A673 (cell line): Measurements from ENCODE around the gene RASGRP2. TPM values are rescaled to one million over a fixed set of nuclear protein-coding genes. Genes with fewer than 3 reads are reported as not detected.

ENCODE experiments used
- BruUV-seq: library from RNA; stranded (reverse); fragments of 400-500 nt; replicated peaks from 2 replicates; lab custom pipeline; 2021; lab: Mats Ljungman, UMichigan
- CTCF ChIA-PET: fragments of 300-600 bp; sonication (Branson Sonifier 250); formaldehyde crosslinking; loops from one replicate; lab custom pipeline; 2022; ENCODE audit warnings: antibody characterized with exemption; lab: Charles Lee
- POLR2A ChIA-PET: fragments of 300-600 bp; sonication (Branson Sonifier 250); formaldehyde crosslinking; loops from one replicate; lab custom pipeline; 2022; ENCODE audit warnings: antibody characterized with exemption; ENCODE audit not compliant: low non-redundant PET; lab: Charles Lee
- DNase-seq: peaks from one replicate; pipeline ENCODE4 v3.0.0-alpha.2; 2015; ENCODE audit warnings: low spot score
- H3K27ac ChIP-seq: fragments of 200-600 bp; sonication (generic); 2 replicates; pipeline ENCODE4 v1.5.1; 2016; ENCODE audit warnings: mixed run types, low read depth, mild to moderate bottlenecking, mixed read lengths, antibody characterized with exemption, low read length; ENCODE audit not compliant: poor library complexity, severe bottlenecking
- H3K27me3 ChIP-seq: fragments of 200-600 bp; sonication (generic); replicated peaks from 2 replicates; pipeline ENCODE4 v1.6.1; 2017; ENCODE audit warnings: mixed run types, low read depth, mild to moderate bottlenecking, mixed read lengths, antibody characterized with exemption, low read length; ENCODE audit not compliant: insufficient read depth, poor library complexity
- H3K36me3 ChIP-seq: fragments of 200-600 bp; sonication (generic); 2 replicates; pipeline ENCODE4 v1.6.1; 2016; ENCODE audit warnings: mixed run types, mild to moderate bottlenecking, mixed read lengths, antibody characterized with exemption, low read length; ENCODE audit not compliant: insufficient read depth, poor library complexity, severe bottlenecking
- H3K4me1 ChIP-seq: fragments of 200-600 bp; sonication (generic); 2 replicates; pipeline ENCODE4 v1.6.1; 2017; ENCODE audit warnings: mixed run types, mild to moderate bottlenecking, mixed read lengths, antibody characterized with exemption, low read length; ENCODE audit not compliant: insufficient read depth, poor library complexity, severe bottlenecking
- H3K4me3 ChIP-seq: fragments of 200-600 bp; sonication (generic); 2 replicates; pipeline ENCODE4 v1.5.1; 2016; ENCODE audit warnings: low read depth, mixed run types, mild to moderate bottlenecking, mixed read lengths, low read length; ENCODE audit not compliant: poor library complexity, severe bottlenecking
- H3K9me3 ChIP-seq: fragments of 200-600 bp; sonication (generic); 2 replicates; pipeline ENCODE4 v1.6.1; 2016; ENCODE audit warnings: mixed run types, low read depth, mild to moderate bottlenecking, mixed read lengths, antibody characterized with exemption, low read length; ENCODE audit not compliant: poor library complexity, severe bottlenecking
- EZH2 ChIP-seq: fragments of 200-600 bp; sonication (generic); IDR thresholded peaks from 2 replicates; pipeline ENCODE4 v1.6.1; 2017; ENCODE audit warnings: borderline replicate concordance, low read depth, mild to moderate bottlenecking, mixed read lengths, antibody characterized with exemption, low read length; ENCODE audit not compliant: poor library complexity, severe bottlenecking
- intact Hi-C: fragments of 100-400 bp; cut with micrococcal nuclease; formaldehyde crosslinking; loops from one replicate; pipeline ENCODE4 v1.10.0; 2022; ENCODE audit not compliant: unreplicated experiment
- total RNA-seq: library from RNA; stranded (reverse); gene quantifications from 2 replicates; pipeline ENCODE4 v1.2.3, GENCODE V29; 2021
- TF ChIP-seq, protein P1 (sequence below): fragments of 300-800, 200-600 bp; sonication (generic); conservative IDR thresholded peaks from 2 replicates; pipeline ENCODE4 v1.5.1; 2017; ENCODE audit warnings: low read depth, mild to moderate bottlenecking, antibody characterized with exemption, low read length, moderate library complexity, mixed read lengths

RASGRP2 gene
- total RNA-seq, 1 experiment from 2014 or later, result 2.0 TPM

DNA sequence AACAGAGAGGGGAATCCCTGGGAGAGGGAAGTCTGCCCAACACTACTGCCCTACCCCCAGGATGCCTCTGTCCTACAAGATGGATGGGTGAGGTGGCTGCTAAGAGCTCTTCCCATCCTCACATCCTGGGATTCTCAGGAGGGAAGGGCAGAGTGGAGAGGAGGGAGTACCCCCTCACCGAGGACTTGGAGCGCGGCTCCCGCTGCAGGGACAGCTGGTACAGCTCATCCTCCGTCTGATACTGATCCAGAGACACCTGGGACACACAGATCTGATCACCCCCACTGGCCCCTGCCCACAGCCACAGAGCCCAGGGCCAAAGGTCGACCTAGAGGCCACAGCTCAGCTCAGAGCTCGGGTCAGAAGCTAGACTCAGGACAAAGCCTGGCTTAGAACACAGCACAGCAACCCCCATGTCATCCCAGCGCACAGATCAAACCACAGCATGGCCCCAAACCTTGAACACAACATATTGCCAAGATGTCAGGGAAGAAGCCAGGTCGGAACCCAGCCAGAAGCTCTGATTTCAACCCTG lies 8.2 kb downstream of the RASGRP2 start:
- Histone ChIP-seq H3K9me3 (no peaks in the 10 kb centered on the region), H3K36me3 (no peaks in the 10 kb centered on the region), H3K27ac (no peak overlapping the region), H3K4me1 (no peaks in the 10 kb centered on the region), H3K4me3 (no peak overlapping the region), H3K27me3 (no peaks in the 10 kb centered on the region)
- CTCF ChIA-PET, result no interaction called here
- POLR2A ChIA-PET, result interaction anchor here (0.6 kb wide), 2 partner anchors 59 to 1142 kb away, joined by 3 read pairs; no protein-coding TSS in a partner anchor
- BruUV-seq, result no TSS peak
- TF ChIP-seq EZH2, result no peak
- TF ChIP-seq, protein P1, sequence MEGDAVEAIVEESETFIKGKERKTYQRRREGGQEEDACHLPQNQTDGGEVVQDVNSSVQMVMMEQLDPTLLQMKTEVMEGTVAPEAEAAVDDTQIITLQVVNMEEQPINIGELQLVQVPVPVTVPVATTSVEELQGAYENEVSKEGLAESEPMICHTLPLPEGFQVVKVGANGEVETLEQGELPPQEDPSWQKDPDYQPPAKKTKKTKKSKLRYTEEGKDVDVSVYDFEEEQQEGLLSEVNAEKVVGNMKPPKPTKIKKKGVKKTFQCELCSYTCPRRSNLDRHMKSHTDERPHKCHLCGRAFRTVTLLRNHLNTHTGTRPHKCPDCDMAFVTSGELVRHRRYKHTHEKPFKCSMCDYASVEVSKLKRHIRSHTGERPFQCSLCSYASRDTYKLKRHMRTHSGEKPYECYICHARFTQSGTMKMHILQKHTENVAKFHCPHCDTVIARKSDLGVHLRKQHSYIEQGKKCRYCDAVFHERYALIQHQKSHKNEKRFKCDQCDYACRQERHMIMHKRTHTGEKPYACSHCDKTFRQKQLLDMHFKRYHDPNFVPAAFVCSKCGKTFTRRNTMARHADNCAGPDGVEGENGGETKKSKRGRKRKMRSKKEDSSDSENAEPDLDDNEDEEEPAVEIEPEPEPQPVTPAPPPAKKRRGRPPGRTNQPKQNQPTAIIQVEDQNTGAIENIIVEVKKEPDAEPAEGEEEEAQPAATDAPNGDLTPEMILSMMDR, result no peak
- intact Hi-C loops, result no loop called here
- DNase-seq, result no peak

DNA sequence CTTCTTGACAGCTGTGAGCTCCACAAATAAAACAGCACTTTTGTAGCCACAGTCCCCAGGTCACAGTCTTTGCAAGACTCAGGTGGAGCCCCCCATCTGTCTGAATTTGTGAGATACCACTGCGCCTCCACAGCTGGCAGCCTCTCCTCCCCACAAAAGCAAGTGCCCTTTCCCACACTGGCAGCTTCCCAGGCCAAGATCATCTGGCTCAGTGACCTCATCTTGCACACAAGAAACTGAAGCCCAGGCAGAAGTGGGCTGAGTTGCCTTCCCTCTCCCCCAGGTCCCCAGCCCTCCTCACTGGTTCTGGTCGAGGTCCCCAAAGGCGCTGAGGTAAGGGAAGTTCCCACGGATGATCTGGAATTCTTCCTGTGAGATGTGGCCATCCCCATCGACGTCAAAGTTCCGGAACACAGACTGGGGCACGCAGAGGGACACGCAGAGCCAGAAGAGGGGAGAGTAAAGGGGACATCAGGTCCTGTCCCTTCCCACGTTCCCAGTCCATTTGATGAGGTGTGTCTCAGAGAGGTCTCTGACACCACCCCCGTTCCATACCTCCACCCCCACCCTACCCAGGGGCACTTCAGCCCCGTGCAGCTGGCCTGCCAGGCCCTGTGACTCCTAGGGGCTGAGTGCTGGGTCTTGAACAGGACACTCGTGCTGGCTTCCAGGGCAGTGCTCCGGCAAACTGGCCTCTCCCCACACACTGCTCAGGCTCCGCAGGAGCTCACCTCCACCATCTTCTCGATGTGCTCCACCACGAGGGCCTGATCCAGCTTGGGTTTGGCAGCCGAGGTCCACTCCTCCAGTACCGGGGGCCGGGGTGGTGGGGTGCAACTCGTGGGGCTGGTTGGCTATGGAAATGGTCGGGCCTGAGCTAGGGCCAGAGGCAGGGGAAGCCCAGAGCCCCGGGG lies 8.9 kb downstream of the RASGRP2 start:
- ChIA-PET POLR2A (interaction anchor here (0.6 kb wide), 1 partner anchor 1141 kb away, joined by 3 read pairs; no protein-coding TSS in a partner anchor), CTCF (no interaction called here)
- intact Hi-C loops, result no loop called here
- no peak for TF ChIP-seq EZH2
- TF ChIP-seq, protein P1, result no peak
- Histone ChIP-seq H3K4me3 (no peak overlapping the region), H3K36me3 (no peaks in the 10 kb centered on the region), H3K4me1 (peaks cover under 1% of the 10 kb centered on the region), H3K9me3 (no peaks in the 10 kb centered on the region), H3K27ac (no peak overlapping the region), H3K27me3 (no peaks in the 10 kb centered on the region)
- no TSS peak for BruUV-seq
- DNase-seq, result no peak

DNA sequence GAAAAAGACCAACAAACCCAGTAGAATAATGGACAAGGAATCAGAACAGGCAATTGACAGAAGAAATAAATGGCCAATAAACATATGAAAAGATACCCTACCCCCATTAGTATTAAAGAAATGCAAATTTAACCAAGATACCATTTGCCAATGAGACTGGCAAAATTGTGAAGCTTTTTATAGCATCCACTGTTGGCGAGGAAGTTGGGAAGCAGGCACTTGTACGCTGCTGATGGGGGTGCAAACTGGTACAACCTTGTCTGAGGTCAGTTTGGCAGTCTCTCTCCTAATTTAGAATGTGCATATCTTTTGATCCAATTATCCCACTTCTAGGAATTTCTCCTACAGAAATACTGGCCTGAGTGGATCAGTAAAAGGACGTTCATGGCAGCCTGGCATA lies 12.3 kb downstream of the RASGRP2 start:
- H3K36me3 ChIP-seq, result no peaks in the 10 kb centered on the region
- ChIA-PET POLR2A (no interaction called here), CTCF (no interaction called here)
- no peak overlapping the region for H3K4me3 ChIP-seq
- no peaks in the 10 kb centered on the region for H3K27me3 ChIP-seq
- peaks cover 3% of the 10 kb centered on the region for H3K4me1 ChIP-seq
- TF ChIP-seq EZH2, result no peak
- TF ChIP-seq, protein P1, result no peak
- no peaks in the 10 kb centered on the region for H3K9me3 ChIP-seq
- no peak overlapping the region for H3K27ac ChIP-seq
- intact Hi-C loops, result no loop called here
- BruUV-seq, result no TSS peak
- no peak for DNase-seq
